GM19468 (cell line): Measurements from ENCODE around the gene MMAB.

Experiments
- ATAC-seq: cut with Tn5 transposase; IDR thresholded peaks from one replicate; pipeline ENCODE4 v1.9.1; 2021; ENCODE audit warnings: mild to moderate bottlenecking, moderate library complexity, moderate number of reproducible peaks; ENCODE audit not compliant: unreplicated experiment; ENCODE audit errors: extremely low read depth

MMAB gene

GRCh38 chr12:109521831-109522230 lies 51.5 kb downstream of the MMAB start:
- ATAC-seq: no peak

- ATAC-seq: no peak
Measured at GRCh38 chr12:109519787-109520186, 53.5 kb downstream of the MMAB start.

- ATAC-seq: no peak
Measured at GRCh38 chr12:109518820-109519665, 54.3 kb downstream of the MMAB start.

- ATAC-seq: no peak
Measured at GRCh38 chr12:109517619-109518018, 55.7 kb downstream of the MMAB start.

- no peak for ATAC-seq
Measured at GRCh38 chr12:109513977-109514376, 59.3 kb downstream of the MMAB start.

- ATAC-seq: no peak
Measured at GRCh38 chr12:109513051-109513450, 60.3 kb downstream of the MMAB start.

- ATAC-seq: no peak
Measured at GRCh38 chr12:109512608-109513007, 60.7 kb downstream of the MMAB start.

- no peak for ATAC-seq
Measured at GRCh38 chr12:109510196-109510595, 63.1 kb downstream of the MMAB start.

GRCh38 chr12:109504068-109504467 lies 69.2 kb downstream of the MMAB start:
- ATAC-seq: no peak
